HEK293 (cell line): ENCODE data around the gene IREB2.

Experiments used
- ZBTB20 ChIP-seq: fragments of 450-650 bp; formaldehyde crosslinking; IDR thresholded peaks from 2 replicates; pipeline ENCODE4 v1.5.1; 2016; ENCODE audit warnings: missing biosample characterization, missing genetic modification characterization
- ZBTB21 ChIP-seq: fragments of 450-650 bp; formaldehyde crosslinking; IDR thresholded peaks from 2 replicates; pipeline ENCODE4 v1.5.1; 2017; ENCODE audit warnings: missing biosample characterization, missing genetic modification characterization
- ZNF132 ChIP-seq: fragments of 450-650 bp; formaldehyde crosslinking; IDR thresholded peaks from 2 replicates; pipeline ENCODE4 v1.5.1; 2017; ENCODE audit warnings: missing biosample characterization, missing genetic modification characterization, borderline replicate concordance
- ZNF140 ChIP-seq: fragments of 450-650 bp; formaldehyde crosslinking; IDR thresholded peaks from 2 replicates; pipeline ENCODE4 v1.5.1; 2016; ENCODE audit warnings: missing biosample characterization, missing genetic modification characterization
- ZNF184 ChIP-seq: fragments of 450-650 bp; IDR thresholded peaks from 2 replicates; pipeline ENCODE4 v1.5.1; 2018; ENCODE audit warnings: missing biosample characterization, mild to moderate bottlenecking, missing genetic modification characterization
- ZNF311 ChIP-seq: fragments of 450-650 bp; formaldehyde crosslinking; IDR thresholded peaks from 2 replicates; pipeline ENCODE4 v1.5.1; 2017; ENCODE audit warnings: missing biosample characterization, missing genetic modification characterization, borderline replicate concordance
- ZNF518A ChIP-seq: fragments of 450-650 bp; formaldehyde crosslinking; conservative IDR thresholded peaks from 2 replicates; pipeline ENCODE4 v1.5.1; 2016; ENCODE audit warnings: low read depth, missing biosample characterization, missing genetic modification characterization
- ZNF558 ChIP-seq: fragments of 450-650 bp; formaldehyde crosslinking; IDR thresholded peaks from 2 replicates; pipeline ENCODE4 v1.5.1; 2016; ENCODE audit warnings: missing biosample characterization, missing genetic modification characterization
- ZNF610 ChIP-seq: fragments of 450-650 bp; formaldehyde crosslinking; IDR thresholded peaks from 2 replicates; pipeline ENCODE4 v1.5.1; 2016; ENCODE audit warnings: missing biosample characterization, missing genetic modification characterization, borderline replicate concordance
- ZNF624 ChIP-seq: fragments of 450-650 bp; formaldehyde crosslinking; IDR thresholded peaks from 2 replicates; pipeline ENCODE4 v1.5.1; 2017; ENCODE audit warnings: missing biosample characterization, missing genetic modification characterization
- ZNF747 ChIP-seq: fragments of 450-650 bp; formaldehyde crosslinking; IDR thresholded peaks from 2 replicates; pipeline ENCODE4 v1.5.1; 2016; ENCODE audit warnings: missing biosample characterization, missing genetic modification characterization
- ZXDB ChIP-seq: fragments of 450-650 bp; formaldehyde crosslinking; IDR thresholded peaks from 2 replicates; pipeline ENCODE4 v1.5.1; 2016; ENCODE audit warnings: missing biosample characterization, missing genetic modification characterization
- TF ChIP-seq, protein P1 (sequence below): fragments of 450-650 bp; formaldehyde crosslinking; IDR thresholded peaks from 2 replicates; pipeline ENCODE4 v1.5.1; 2016; ENCODE audit warnings: missing biosample characterization, missing genetic modification characterization
- TF ChIP-seq, protein P2 (sequence below): fragments of 450-650 bp; formaldehyde crosslinking; IDR thresholded peaks from 2 replicates; pipeline ENCODE4 v1.5.1; 2016; ENCODE audit warnings: missing biosample characterization, missing genetic modification characterization
- TF ChIP-seq, protein P3 (sequence below): fragments of 450-650 bp; formaldehyde crosslinking; IDR thresholded peaks from 2 replicates; pipeline ENCODE4 v1.5.1; 2016; ENCODE audit warnings: missing biosample characterization, missing genetic modification characterization, borderline replicate concordance
- TF ChIP-seq, protein P4 (sequence below): fragments of 450-650 bp; formaldehyde crosslinking; IDR thresholded peaks from 2 replicates; pipeline ENCODE4 v1.5.1; 2016; ENCODE audit warnings: missing biosample characterization, missing genetic modification characterization
- TF ChIP-seq, protein P5 (sequence below): fragments of 450-650 bp; formaldehyde crosslinking; IDR thresholded peaks from 2 replicates; pipeline ENCODE4 v1.5.1; 2016; ENCODE audit warnings: missing biosample characterization, missing genetic modification characterization

The IREB2 gene

DNA sequence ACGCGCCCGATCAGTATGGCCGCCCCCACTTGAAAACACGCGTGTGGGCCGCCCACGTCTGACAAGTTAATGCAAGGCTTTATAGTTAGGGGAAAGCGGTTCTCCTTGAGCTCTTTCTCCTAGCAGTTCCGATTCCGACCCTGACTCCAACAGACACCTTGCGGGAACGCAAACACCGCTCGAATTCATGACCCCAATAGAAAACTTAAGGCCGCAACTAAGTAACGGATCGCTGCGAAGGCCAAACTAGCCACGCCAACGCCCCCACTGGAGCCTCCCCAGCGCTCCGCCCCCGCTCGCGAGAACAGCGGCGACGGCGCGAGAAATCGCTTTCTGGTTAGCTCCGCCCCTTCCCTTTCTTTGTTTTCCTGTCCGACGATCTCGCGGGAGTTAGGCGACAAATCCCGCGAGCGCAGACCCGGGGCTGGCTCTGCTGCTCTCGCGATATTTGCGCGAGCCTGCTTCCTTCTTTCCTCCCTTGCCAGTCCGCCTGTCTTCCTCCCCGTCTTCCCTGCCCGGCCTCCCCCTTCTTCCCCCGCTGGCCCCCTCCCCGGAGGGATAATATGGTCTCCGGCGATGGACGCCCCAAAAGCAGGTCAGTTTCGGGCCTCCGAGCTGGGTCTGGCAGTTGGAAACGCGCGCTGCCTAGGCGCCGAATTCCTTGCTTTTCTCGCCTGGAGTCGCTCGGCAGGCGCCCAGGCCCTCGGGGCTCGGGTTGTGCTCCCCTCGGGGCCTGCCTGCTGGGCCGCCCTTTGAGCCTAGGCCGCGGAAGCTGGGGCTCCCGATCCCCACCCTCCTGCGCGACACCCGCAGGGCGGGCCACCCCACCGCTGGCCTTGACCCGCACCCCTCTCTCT, at the start of gene IREB2 (continued):
- peak; percentile 28; the same call in 1 of the 2 replicates for TF ChIP-seq ZNF184
- TF ChIP-seq ZNF610 (tag by site-specific recombination), result peak; percentile 80
- TF ChIP-seq, protein P1, sequence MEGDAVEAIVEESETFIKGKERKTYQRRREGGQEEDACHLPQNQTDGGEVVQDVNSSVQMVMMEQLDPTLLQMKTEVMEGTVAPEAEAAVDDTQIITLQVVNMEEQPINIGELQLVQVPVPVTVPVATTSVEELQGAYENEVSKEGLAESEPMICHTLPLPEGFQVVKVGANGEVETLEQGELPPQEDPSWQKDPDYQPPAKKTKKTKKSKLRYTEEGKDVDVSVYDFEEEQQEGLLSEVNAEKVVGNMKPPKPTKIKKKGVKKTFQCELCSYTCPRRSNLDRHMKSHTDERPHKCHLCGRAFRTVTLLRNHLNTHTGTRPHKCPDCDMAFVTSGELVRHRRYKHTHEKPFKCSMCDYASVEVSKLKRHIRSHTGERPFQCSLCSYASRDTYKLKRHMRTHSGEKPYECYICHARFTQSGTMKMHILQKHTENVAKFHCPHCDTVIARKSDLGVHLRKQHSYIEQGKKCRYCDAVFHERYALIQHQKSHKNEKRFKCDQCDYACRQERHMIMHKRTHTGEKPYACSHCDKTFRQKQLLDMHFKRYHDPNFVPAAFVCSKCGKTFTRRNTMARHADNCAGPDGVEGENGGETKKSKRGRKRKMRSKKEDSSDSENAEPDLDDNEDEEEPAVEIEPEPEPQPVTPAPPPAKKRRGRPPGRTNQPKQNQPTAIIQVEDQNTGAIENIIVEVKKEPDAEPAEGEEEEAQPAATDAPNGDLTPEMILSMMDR (tag by site-specific recombination), result no peak; the same call in 1 of the 2 replicates
- TF ChIP-seq, protein P2, sequence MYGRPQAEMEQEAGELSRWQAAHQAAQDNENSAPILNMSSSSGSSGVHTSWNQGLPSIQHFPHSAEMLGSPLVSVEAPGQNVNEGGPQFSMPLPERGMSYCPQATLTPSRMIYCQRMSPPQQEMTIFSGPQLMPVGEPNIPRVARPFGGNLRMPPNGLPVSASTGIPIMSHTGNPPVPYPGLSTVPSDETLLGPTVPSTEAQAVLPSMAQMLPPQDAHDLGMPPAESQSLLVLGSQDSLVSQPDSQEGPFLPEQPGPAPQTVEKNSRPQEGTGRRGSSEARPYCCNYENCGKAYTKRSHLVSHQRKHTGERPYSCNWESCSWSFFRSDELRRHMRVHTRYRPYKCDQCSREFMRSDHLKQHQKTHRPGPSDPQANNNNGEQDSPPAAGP (tag by site-specific recombination), result no peak; the same call in 1 of the 2 replicates
- peak; percentile 78 for TF ChIP-seq ZNF518A (tag by site-specific recombination)
- TF ChIP-seq, protein P3, sequence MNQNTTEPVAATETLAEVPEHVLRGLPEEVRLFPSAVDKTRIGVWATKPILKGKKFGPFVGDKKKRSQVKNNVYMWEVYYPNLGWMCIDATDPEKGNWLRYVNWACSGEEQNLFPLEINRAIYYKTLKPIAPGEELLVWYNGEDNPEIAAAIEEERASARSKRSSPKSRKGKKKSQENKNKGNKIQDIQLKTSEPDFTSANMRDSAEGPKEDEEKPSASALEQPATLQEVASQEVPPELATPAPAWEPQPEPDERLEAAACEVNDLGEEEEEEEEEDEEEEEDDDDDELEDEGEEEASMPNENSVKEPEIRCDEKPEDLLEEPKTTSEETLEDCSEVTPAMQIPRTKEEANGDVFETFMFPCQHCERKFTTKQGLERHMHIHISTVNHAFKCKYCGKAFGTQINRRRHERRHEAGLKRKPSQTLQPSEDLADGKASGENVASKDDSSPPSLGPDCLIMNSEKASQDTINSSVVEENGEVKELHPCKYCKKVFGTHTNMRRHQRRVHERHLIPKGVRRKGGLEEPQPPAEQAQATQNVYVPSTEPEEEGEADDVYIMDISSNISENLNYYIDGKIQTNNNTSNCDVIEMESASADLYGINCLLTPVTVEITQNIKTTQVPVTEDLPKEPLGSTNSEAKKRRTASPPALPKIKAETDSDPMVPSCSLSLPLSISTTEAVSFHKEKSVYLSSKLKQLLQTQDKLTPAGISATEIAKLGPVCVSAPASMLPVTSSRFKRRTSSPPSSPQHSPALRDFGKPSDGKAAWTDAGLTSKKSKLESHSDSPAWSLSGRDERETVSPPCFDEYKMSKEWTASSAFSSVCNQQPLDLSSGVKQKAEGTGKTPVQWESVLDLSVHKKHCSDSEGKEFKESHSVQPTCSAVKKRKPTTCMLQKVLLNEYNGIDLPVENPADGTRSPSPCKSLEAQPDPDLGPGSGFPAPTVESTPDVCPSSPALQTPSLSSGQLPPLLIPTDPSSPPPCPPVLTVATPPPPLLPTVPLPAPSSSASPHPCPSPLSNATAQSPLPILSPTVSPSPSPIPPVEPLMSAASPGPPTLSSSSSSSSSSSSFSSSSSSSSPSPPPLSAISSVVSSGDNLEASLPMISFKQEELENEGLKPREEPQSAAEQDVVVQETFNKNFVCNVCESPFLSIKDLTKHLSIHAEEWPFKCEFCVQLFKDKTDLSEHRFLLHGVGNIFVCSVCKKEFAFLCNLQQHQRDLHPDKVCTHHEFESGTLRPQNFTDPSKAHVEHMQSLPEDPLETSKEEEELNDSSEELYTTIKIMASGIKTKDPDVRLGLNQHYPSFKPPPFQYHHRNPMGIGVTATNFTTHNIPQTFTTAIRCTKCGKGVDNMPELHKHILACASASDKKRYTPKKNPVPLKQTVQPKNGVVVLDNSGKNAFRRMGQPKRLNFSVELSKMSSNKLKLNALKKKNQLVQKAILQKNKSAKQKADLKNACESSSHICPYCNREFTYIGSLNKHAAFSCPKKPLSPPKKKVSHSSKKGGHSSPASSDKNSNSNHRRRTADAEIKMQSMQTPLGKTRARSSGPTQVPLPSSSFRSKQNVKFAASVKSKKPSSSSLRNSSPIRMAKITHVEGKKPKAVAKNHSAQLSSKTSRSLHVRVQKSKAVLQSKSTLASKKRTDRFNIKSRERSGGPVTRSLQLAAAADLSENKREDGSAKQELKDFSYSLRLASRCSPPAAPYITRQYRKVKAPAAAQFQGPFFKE (tag by site-specific recombination), result no peak
- peak; percentile 24; the same call in 1 of the 2 replicates for TF ChIP-seq ZBTB20 (tag by site-specific recombination)
- no peak for TF ChIP-seq ZNF747
- no peak for TF ChIP-seq ZNF624 (tag by site-specific recombination)
- no peak; the same call in 1 of the 2 replicates for TF ChIP-seq ZNF558
- TF ChIP-seq ZNF140, result no peak
- peak; percentile 73 for TF ChIP-seq ZXDB (tag by site-specific recombination)
- TF ChIP-seq, protein P4, sequence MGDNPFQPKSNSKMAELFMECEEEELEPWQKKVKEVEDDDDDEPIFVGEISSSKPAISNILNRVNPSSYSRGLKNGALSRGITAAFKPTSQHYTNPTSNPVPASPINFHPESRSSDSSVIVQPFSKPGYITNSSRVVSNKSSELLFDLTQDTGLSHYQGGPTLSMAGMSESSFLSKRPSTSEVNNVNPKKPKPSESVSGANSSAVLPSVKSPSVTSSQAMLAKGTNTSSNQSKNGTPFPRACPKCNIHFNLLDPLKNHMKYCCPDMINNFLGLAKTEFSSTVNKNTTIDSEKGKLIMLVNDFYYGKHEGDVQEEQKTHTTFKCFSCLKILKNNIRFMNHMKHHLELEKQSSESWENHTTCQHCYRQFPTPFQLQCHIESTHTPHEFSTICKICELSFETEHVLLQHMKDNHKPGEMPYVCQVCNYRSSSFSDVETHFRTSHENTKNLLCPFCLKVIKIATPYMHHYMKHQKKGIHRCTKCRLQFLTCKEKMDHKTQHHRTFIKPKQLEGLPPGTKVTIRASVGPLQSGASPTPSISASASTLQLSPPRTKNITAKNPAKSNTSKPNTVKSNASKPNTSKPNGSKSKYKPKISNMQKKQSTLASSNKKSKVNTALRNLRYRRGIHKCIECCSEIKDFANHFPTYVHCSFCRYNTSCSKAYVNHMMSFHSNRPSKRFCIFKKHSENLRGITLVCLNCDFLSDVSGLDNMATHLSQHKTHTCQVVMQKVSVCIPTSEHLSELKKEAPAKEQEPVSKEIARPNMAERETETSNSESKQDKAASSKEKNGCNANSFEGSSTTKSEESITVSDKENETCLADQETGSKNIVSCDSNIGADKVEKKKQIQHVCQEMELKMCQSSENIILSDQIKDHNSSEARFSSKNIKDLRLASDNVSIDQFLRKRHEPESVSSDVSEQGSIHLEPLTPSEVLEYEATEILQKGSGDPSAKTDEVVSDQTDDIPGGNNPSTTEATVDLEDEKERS (tag by site-specific recombination), result no peak
- TF ChIP-seq ZNF311, result no peak
- TF ChIP-seq, protein P5, sequence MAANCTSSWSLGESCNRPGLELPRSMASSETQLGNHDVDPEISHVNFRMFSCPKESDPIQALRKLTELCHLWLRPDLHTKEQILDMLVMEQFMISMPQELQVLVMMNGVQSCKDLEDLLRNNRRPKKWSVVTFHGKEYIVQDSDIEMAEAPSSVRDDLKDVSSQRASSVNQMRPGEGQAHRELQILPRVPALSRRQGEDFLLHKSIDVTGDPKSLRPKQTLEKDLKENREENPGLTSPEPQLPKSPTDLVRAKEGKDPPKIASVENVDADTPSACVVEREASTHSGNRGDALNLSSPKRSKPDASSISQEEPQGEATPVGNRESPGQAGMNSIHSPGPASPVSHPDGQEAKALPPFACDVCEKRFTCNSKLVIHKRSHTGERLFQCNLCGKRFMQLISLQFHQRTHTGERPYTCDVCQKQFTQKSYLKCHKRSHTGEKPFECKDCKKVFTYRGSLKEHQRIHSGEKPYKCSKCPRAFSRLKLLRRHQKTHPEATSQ (tag by site-specific recombination), result no peak
- TF ChIP-seq ZBTB21, result no peak
- TF ChIP-seq ZNF132, result no peak
